ENCODE results near the gene GGN. TPM values are rescaled to one million over a fixed set of nuclear protein-coding genes. Genes with fewer than 3 reads are reported as not detected.
"Not testable (repeated sequence)": the region's sequence is repeated elsewhere in the genome, so short reads cannot be mapped to it uniquely, and the experiment has no call there.

Gene GGN
- total RNA-seq, 1 experiment from 2014 or later, result 1.4 TPM

DNA sequence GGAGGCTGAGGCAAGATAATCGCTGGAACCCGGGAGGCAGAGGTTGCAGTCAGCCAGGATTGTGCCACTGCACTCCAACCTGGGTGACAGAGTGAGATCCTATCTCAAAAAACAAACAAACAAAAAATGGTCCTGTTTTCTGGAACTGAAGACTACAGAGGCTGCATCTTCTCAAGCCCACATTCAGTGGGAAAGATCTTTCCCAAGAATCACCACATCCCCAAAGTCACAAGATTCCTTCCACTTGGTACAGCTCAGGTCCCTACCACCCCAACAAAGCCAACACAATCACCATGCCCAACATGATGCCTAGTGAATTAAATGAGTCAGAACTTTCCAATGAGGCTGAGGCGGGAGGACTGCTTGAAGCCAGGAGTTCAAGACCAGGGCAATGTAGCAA is 37.0 kb downstream of the GGN start:
- BruUV-seq (replicated peaks), result no TSS peak
- CTCF ChIA-PET, result interaction anchor here (0.9 kb wide), 1 partner anchor 8 kb away, joined by 4 read pairs; no protein-coding TSS in a partner anchor
- Mint-ChIP-seq H3K27ac (ENCODE audit: low read depth, unreplicated experiment) (no peak overlapping the region), H3K27me3 (ENCODE audit: insufficient read depth, unreplicated experiment) (peaks cover 3% of the 10 kb centered on the region), H3K36me3 (ENCODE audit: insufficient read depth, unreplicated experiment) (no peaks in the 10 kb centered on the region), H3K4me3 (ENCODE audit: unreplicated experiment) (no peak overlapping the region), H3K4me1 (ENCODE audit: insufficient read depth, unreplicated experiment) (no peaks in the 10 kb centered on the region), H3K9me3 (ENCODE audit: unreplicated experiment) (no peaks in the 10 kb centered on the region)
- TF ChIP-seq, protein P1, sequence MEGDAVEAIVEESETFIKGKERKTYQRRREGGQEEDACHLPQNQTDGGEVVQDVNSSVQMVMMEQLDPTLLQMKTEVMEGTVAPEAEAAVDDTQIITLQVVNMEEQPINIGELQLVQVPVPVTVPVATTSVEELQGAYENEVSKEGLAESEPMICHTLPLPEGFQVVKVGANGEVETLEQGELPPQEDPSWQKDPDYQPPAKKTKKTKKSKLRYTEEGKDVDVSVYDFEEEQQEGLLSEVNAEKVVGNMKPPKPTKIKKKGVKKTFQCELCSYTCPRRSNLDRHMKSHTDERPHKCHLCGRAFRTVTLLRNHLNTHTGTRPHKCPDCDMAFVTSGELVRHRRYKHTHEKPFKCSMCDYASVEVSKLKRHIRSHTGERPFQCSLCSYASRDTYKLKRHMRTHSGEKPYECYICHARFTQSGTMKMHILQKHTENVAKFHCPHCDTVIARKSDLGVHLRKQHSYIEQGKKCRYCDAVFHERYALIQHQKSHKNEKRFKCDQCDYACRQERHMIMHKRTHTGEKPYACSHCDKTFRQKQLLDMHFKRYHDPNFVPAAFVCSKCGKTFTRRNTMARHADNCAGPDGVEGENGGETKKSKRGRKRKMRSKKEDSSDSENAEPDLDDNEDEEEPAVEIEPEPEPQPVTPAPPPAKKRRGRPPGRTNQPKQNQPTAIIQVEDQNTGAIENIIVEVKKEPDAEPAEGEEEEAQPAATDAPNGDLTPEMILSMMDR (IDR thresholded peaks at IDR 0.05; ENCODE audit: unreplicated experiment), result no peak
- intact Hi-C loops (cut with micrococcal nuclease), result no loop called here
- POLR2A ChIA-PET, result interaction anchor here (0.7 to 1.7 kb wide), 2 partner anchors 9 to 14 kb away, joined by 3 to 6 read pairs; no protein-coding TSS in a partner anchor
- DNase-seq (ENCODE audit: unreplicated experiment), result no peak

DNA sequence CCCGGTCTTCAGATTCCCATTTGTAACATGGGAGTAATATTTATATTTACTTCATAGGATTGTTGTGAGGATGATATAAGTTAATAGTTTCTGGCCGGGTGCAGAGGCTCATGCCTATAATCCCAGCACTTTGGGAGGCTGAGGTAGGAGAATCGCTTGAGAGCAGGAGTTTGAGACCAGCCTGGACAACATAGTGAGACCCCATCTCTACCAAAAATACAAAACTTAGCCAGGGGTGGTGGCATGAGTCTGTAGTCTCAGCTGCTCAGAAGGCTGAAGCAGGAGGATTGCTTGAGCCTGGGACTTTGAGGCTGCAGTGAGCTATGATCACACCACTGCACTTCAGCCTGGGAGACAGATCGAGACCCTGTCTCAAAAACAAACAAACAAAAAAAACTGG is 41.0 kb downstream of the GGN start:
- TF ChIP-seq, protein P1 (IDR thresholded peaks at IDR 0.05; ENCODE audit: unreplicated experiment), result no peak
- ChIA-PET POLR2A (interaction anchor here (0.9 to 1.4 kb wide), 3 partner anchors 11 to 106 kb away, joined by 3 to 5 read pairs (median 3); no protein-coding TSS in a partner anchor), CTCF (interaction anchor here (0.6 to 1.2 kb wide), 2 partner anchors 113 to 1028 kb away, joined by 3 read pairs; no protein-coding TSS in a partner anchor)
- no peaks in the 10 kb centered on the region for H3K36me3 Mint-ChIP-seq (ENCODE audit: insufficient read depth, unreplicated experiment)
- no peaks in the 10 kb centered on the region for H3K27me3 Mint-ChIP-seq (ENCODE audit: insufficient read depth, unreplicated experiment)
- no peak overlapping the region for H3K27ac Mint-ChIP-seq (ENCODE audit: low read depth, unreplicated experiment)
- intact Hi-C loops (cut with micrococcal nuclease), result no loop called here
- DNase-seq (ENCODE audit: unreplicated experiment), result no peak
- BruUV-seq (replicated peaks), result no TSS peak
- no peak overlapping the region for H3K4me3 Mint-ChIP-seq (ENCODE audit: unreplicated experiment)
- no peaks in the 10 kb centered on the region for H3K4me1 Mint-ChIP-seq (ENCODE audit: insufficient read depth, unreplicated experiment)
- no peaks in the 10 kb centered on the region for H3K9me3 Mint-ChIP-seq (ENCODE audit: unreplicated experiment)

DNA sequence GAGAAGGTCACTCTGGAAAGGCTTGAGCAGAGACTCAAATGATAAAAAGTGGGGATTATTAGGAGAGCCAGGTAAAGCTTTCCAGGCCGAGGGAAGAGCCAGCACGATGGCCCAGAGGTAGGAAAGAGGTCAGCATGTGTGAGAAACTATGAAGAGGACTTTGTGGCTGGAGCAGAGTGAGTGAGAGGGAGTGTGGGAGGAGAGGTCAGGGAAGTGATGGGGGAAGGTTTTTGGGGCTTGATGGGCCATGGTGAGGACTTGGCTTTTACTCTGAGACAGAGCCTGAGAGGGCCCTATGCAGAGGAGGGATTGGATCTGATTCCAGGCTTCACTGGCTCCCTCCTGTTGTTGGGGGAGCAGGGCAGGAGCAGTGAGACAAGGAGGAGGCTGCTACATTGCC is 46.9 kb downstream of the GGN start:
- peaks cover 14% of the 10 kb centered on the region for H3K4me1 Mint-ChIP-seq (ENCODE audit: insufficient read depth, unreplicated experiment)
- DNase-seq (ENCODE audit: unreplicated experiment), result no peak
- H3K4me3 Mint-ChIP-seq (ENCODE audit: unreplicated experiment), result no peak overlapping the region
- intact Hi-C loops (cut with micrococcal nuclease), result no loop called here
- POLR2A ChIA-PET, result no interaction called here
- BruUV-seq (replicated peaks), result no TSS peak
- H3K27me3 Mint-ChIP-seq (ENCODE audit: insufficient read depth, unreplicated experiment), result no peaks in the 10 kb centered on the region
- TF ChIP-seq, protein P1 (IDR thresholded peaks at IDR 0.05; ENCODE audit: unreplicated experiment), result no peak
- peaks cover 13% of the 10 kb centered on the region for H3K36me3 Mint-ChIP-seq (ENCODE audit: insufficient read depth, unreplicated experiment)
- no peak overlapping the region for H3K27ac Mint-ChIP-seq (ENCODE audit: low read depth, unreplicated experiment)
- no peaks in the 10 kb centered on the region for H3K9me3 Mint-ChIP-seq (ENCODE audit: unreplicated experiment)
- CTCF ChIA-PET, result no interaction called here

DNA sequence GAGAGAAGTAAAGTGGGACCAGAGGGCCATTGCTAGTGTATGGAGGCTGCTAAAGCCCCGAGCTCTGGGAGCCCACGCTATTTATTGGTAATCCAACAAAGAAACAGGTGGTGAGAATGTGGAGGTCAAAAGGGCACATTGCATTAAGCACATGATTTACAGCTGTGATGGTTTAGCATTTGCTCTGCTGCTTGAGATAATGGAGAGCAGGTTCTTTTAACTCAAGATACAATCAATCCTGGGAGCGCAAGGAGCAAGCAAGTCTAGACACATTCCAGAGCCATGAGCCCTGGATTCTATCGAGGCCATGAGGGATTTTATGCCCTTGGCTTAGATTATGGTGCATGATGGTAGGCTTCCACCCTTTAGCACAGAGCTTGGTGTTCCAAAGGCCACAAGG is 48.8 kb downstream of the GGN start:
- peaks cover 13% of the 10 kb centered on the region for H3K36me3 Mint-ChIP-seq (ENCODE audit: insufficient read depth, unreplicated experiment)
- DNase-seq (ENCODE audit: unreplicated experiment); H3K9me3 Mint-ChIP-seq (ENCODE audit: unreplicated experiment); H3K4me3 Mint-ChIP-seq (ENCODE audit: unreplicated experiment); H3K27ac Mint-ChIP-seq (ENCODE audit: low read depth, unreplicated experiment); BruUV-seq (replicated peaks); H3K27me3 Mint-ChIP-seq (ENCODE audit: insufficient read depth, unreplicated experiment); intact Hi-C loops (cut with micrococcal nuclease): not testable (repeated sequence)
- ChIA-PET CTCF (interaction anchor here (0.5 to 1.1 kb wide), 2 partner anchors 412 to 591 kb away, joined by 3 read pairs; partner anchors contain the start of genes MRPS12 and SARS2), POLR2A (interaction anchor here (0.7 to 0.9 kb wide), 2 partner anchors 24 to 437 kb away, joined by 3 read pairs; no protein-coding TSS in a partner anchor)
- H3K4me1 Mint-ChIP-seq (ENCODE audit: insufficient read depth, unreplicated experiment), result peaks cover 14% of the 10 kb centered on the region
